GM21576 (cell line): ENCODE results near the gene NAIP.
"Not testable (repeated sequence)": the region's sequence is repeated elsewhere in the genome, so short reads cannot be mapped to it uniquely, and the experiment has no call there.

Experiments
- ATAC-seq: cut with Tn5 transposase; IDR thresholded peaks from one replicate; pipeline ENCODE4 v1.9.1; 2021; ENCODE audit warnings: mild to moderate bottlenecking, moderate library complexity; ENCODE audit not compliant: unreplicated experiment

The NAIP gene

DNA sequence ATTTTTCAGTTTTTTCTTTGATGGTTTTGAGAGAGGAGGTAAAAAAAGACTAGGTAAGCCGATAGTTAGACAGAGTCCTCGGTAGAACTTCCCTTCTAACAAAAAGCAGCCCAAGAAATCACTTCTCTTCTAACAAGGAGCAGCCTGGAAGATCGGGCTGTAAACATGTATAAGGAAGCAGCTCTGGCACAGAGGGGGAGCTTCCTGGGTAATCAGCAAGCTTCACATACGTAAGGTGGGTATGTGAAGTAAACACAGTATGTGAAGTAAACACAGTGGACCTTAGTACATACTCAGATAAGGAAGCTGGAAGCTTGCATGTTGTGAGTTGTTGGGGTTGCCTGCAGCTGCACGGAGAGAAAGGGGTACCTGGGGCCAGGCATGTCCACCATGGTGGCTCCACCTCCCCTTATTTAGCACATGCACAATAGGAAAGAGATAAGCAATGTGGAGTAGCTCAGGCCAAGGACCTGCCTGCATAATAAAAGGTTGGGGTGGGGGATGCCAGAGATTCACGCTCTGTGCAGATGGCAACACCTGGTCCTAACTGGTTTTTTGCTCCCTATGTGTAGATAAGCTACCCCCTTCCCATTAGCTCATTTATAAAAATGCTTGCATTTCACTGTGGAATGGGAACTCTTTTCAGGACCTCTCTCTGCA lies 93.3 kb downstream of the NAIP start:
- not testable (repeated sequence) for ATAC-seq

DNA sequence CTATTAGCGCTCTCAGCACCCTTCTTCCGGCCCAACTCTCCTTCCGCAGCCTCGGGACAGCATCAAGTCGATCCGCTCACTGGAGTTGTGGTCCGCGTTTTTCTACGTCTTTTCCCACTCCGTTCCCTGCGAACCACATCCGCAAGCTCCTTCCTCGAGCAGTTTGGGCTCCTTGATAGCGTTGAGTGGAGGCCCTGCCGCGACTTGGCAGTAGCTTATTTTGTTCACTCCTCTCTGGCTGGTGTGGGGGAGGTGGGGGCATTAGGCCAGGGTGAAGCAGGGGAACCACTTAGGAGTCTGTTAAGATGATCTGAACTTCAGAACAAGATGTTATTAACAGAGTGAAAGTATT lies 100.0 kb downstream of the NAIP start:
- ATAC-seq: not testable (repeated sequence)
